Thymus (tissue), 11 donors: ENCODE data around the gene CFAP43. TPM values are rescaled to one million over a fixed set of nuclear protein-coding genes. Genes with fewer than 3 reads are reported as not detected.
"Not testable (repeated sequence)": the region's sequence is repeated elsewhere in the genome, so short reads cannot be mapped to it uniquely, and the experiment has no call there.

ENCODE experiments used
- DNase-seq, 9 donors: peaks; one replicate each; pipeline ENCODE4 v3.0.0-alpha.2; 2013; ENCODE audit warnings: low spot score in 9 of 9, low read depth in 6 of 9, missing footprints in 1 of 9
- H3K27ac ChIP-seq, 2 donors: one replicate each; pipeline ENCODE4 v1.5.1; 2013; ENCODE audit warnings: control low read depth in 1 of 2, low read depth in 1 of 2, low read length in 1 of 2, mild to moderate bottlenecking in 1 of 2, moderate library complexity in 1 of 2
- H3K27me3 ChIP-seq, 2 donors: one replicate each; pipeline ENCODE4 v1.5.1; 2013; ENCODE audit warnings: low read length in 1 of 2; ENCODE audit not compliant: control insufficient read depth in 2 of 2, insufficient read depth in 1 of 2
- H3K36me3 ChIP-seq, 2 donors: one replicate each; pipeline ENCODE4 v1.5.1; 2013; ENCODE audit warnings: low read length in 1 of 2, mild to moderate bottlenecking in 1 of 2, moderate library complexity in 1 of 2; ENCODE audit not compliant: control insufficient read depth in 2 of 2, insufficient read depth in 2 of 2
- H3K4me1 ChIP-seq, 2 donors: one replicate each; pipeline ENCODE4 v1.5.1; 2013; ENCODE audit warnings: low read length in 2 of 2; ENCODE audit not compliant: control insufficient read depth in 2 of 2, insufficient read depth in 2 of 2
- H3K4me3 ChIP-seq, 2 donors: one replicate each; pipeline ENCODE4 v1.5.1; 2013; ENCODE audit warnings: low read length in 2 of 2, control low read depth in 1 of 2, mild to moderate bottlenecking in 1 of 2
- H3K9me3 ChIP-seq, 2 donors: one replicate each; pipeline ENCODE4 v1.5.1; 2013; ENCODE audit warnings: low read length in 1 of 2, mild to moderate bottlenecking in 1 of 2; ENCODE audit not compliant: control insufficient read depth in 2 of 2, insufficient read depth in 1 of 2
- WGBS: extraction: QIAGEN DNeasy Blood & Tissue Kit; methylation state at CpG from one replicate; pipeline ENCODE4 v1.1.7; 2013; 5-methylcytosine and 5-hydroxymethylcytosine counted together
- polyA plus RNA-seq: library from polyadenylated mRNA; stranded (reverse); fragments of 200-250 nt; gene quantifications from one replicate; pipeline ENCODE4 v1.2.3, GENCODE V29; 2013
- total RNA-seq: library from RNA; stranded (reverse); fragments of 120-200 nt; gene quantifications from one replicate; pipeline ENCODE4 v1.2.4, GENCODE V29; 2013
- donor health status: healthy.

CFAP43 gene
- total and polyA plus RNA-seq, 2 donors = 0.52 to 2.7 TPM

GRCh38 chr10:104183682-104184081, 48.5 kb downstream of the CFAP43 start:
- H3K9me3 ChIP-seq = no peaks in the 10 kb centered on the region
- WGBS = 98% methylated on average over 4 of the region's 4 CpGs
- peaks cover 2 to 5% of the 10 kb centered on the region in 2 donors for H3K27me3 ChIP-seq
- H3K4me1 ChIP-seq = no peaks in the 10 kb centered on the region
- H3K4me3 ChIP-seq = no peak overlapping the region
- no peak overlapping the region for H3K27ac ChIP-seq
- DNase-seq = no peak
- H3K36me3 ChIP-seq = no peaks in the 10 kb centered on the region

GRCh38 chr10:104174136-104174535, 58.0 kb downstream of the CFAP43 start:
- H3K4me3 ChIP-seq, H3K27ac ChIP-seq, H3K36me3 ChIP-seq, H3K9me3 ChIP-seq, DNase-seq: not testable (repeated sequence)
- 95% methylated on average over 1 of the region's 1 CpG for WGBS
- peaks cover 0 to 14% of the 10 kb centered on the region in 2 donors for H3K27me3 ChIP-seq
- H3K4me1 ChIP-seq = peaks cover 4 to 12% of the 10 kb centered on the region in 2 donors

GRCh38 chr10:104170610-104171254, 61.4 kb downstream of the CFAP43 start:
- Histone ChIP-seq H3K27ac (peak overlapping the region in 1 of 2 donors; percentile 47), H3K27me3 (peaks cover 8 to 21% of the 10 kb centered on the region in 2 donors), H3K4me3 (no peak overlapping the region), H3K36me3 (no peaks in the 10 kb centered on the region), H3K4me1 (peaks cover 4 to 12% of the 10 kb centered on the region in 2 donors), H3K9me3 (no peaks in the 10 kb centered on the region)
- WGBS = 50% methylated on average over 5 of the region's 5 CpGs
- DNase-seq = peak; percentile 15 to 84 (median 52)

GRCh38 chr10:104155591-104155990, 76.6 kb downstream of the CFAP43 start:
- Histone ChIP-seq H3K9me3 (no peaks in the 10 kb centered on the region), H3K36me3 (no peaks in the 10 kb centered on the region), H3K27ac (no peak overlapping the region), H3K4me1 (no peaks in the 10 kb centered on the region), H3K4me3 (no peak overlapping the region), H3K27me3 (peaks cover 0 to 10% of the 10 kb centered on the region in 2 donors)
- no peak for DNase-seq
- 98% methylated on average over 2 of the region's 2 CpGs for WGBS

GRCh38 chr10:104151737-104152136, 80.4 kb downstream of the CFAP43 start:
- Histone ChIP-seq H3K27me3 (peaks cover 0 to 5% of the 10 kb centered on the region in 2 donors), H3K9me3 (no peaks in the 10 kb centered on the region), H3K4me3 (no peak overlapping the region), H3K36me3 (no peaks in the 10 kb centered on the region), H3K4me1 (no peaks in the 10 kb centered on the region), H3K27ac (no peak overlapping the region)
- no peak for DNase-seq

- DNase-seq = no peak
- no peaks in the 10 kb centered on the region for H3K9me3 ChIP-seq
- H3K27me3 ChIP-seq = peaks cover 0 to 5% of the 10 kb centered on the region in 2 donors
- H3K27ac ChIP-seq = no peak overlapping the region
- no peaks in the 10 kb centered on the region for H3K4me1 ChIP-seq
- H3K36me3 ChIP-seq = no peaks in the 10 kb centered on the region
- no peak overlapping the region for H3K4me3 ChIP-seq
Observed at GRCh38 chr10:104150139-104150538, 82.0 kb downstream of the CFAP43 start.

GRCh38 chr10:104146882-104147281, 85.3 kb downstream of the CFAP43 start:
- no peaks in the 10 kb centered on the region for H3K27me3 ChIP-seq
- H3K36me3 ChIP-seq = no peaks in the 10 kb centered on the region
- no peaks in the 10 kb centered on the region for H3K9me3 ChIP-seq
- no peak overlapping the region for H3K27ac ChIP-seq
- no peak for DNase-seq
- H3K4me1 ChIP-seq = no peaks in the 10 kb centered on the region
- no peak overlapping the region for H3K4me3 ChIP-seq
- 99% methylated on average over 1 of the region's 1 CpG for WGBS

GRCh38 chr10:104144931-104145330, 87.2 kb downstream of the CFAP43 start:
- Histone ChIP-seq H3K4me3 (no peak overlapping the region), H3K27me3 (no peaks in the 10 kb centered on the region), H3K4me1 (no peaks in the 10 kb centered on the region), H3K36me3 (no peaks in the 10 kb centered on the region), H3K27ac (no peak overlapping the region), H3K9me3 (no peaks in the 10 kb centered on the region)
- DNase-seq = no peak
- 52% methylated on average over 4 of the region's 4 CpGs for WGBS

- Histone ChIP-seq H3K27me3 (no peaks in the 10 kb centered on the region), H3K36me3 (no peaks in the 10 kb centered on the region), H3K9me3 (no peaks in the 10 kb centered on the region), H3K4me3 (no peak overlapping the region), H3K4me1 (no peaks in the 10 kb centered on the region), H3K27ac (no peak overlapping the region)
- WGBS = 76% methylated on average over 3 of the region's 3 CpGs
- no peak for DNase-seq
Observed at GRCh38 chr10:104143829-104144228, 88.3 kb downstream of the CFAP43 start.
